ENCODE results near the gene GRPEL1. TPM values are rescaled to one million over a fixed set of nuclear protein-coding genes. Genes with fewer than 3 reads are reported as not detected.

GRPEL1 gene
- total and polyA plus RNA-seq, 9 of the 15 experiments (the other 6 are each of a cell fraction or from before 2014, with no cell fraction given): 43.4 to 192 (median 86.6) TPM

GRCh38 chr4:7021355-7021754 lies 46.5 kb downstream of the GRPEL1 start (continued):
- TF ChIP-seq ZBTB5 (IDR thresholded peaks at IDR 0.05): no peak

GRCh38 chr4:7020856-7021255 lies 47.0 kb downstream of the GRPEL1 start:
- FAIRE-seq: peak; percentile 6
- H3K27ac ChIP-seq (ENCODE audit: extremely low read depth, low read depth, low read length): no peak overlapping the region

More at GRCh38 chr4:7020856-7021255, 47.0 kb downstream of the GRPEL1 start:
- ChIA-PET POLR2A (interaction anchor here (0.7 to 1.1 kb wide), 3 partner anchors 10 to 429 kb away, joined by 3 read pairs; no protein-coding TSS in a partner anchor), CTCF (ENCODE audit: low intra/inter-chr PET ratio) (interaction anchor here (0.6 kb wide), 1 partner anchor 733 kb away, joined by 3 read pairs; no protein-coding TSS in a partner anchor)
- intact Hi-C loops (cut with micrococcal nuclease) (no loop called here), in situ Hi-C loops (cut with MboI) (no loop called here)
- H3K4me3 ChIP-seq: no peak overlapping the region
- ATAC-seq (no peak), DNase-seq (ENCODE audit: extremely low read depth in 1 of 4, low spot score in 3 of 4) (no peak)
- H3K36me3 ChIP-seq (ENCODE audit: control insufficient read depth, insufficient read depth, low read length): peaks cover 95% of the 10 kb centered on the region
- BruUV-seq (replicated peaks): no TSS peak
- no peaks in the 10 kb centered on the region for H3K9me3 ChIP-seq (replicated peaks; ENCODE audit: control insufficient read depth, insufficient read depth, low read depth, low read length)
- TF ChIP-seq RBM25 (IDR thresholded peaks at IDR 0.05; ENCODE audit: low read depth, low read length, severe bottlenecking) (no peak), E2F8 (IDR thresholded peaks at IDR 0.05; ENCODE audit: low read depth, partially characterized antibody) (no peak)
- H2AFZ ChIP-seq (ENCODE audit: low read depth, low read length): no peak overlapping the region
- H3K4me2 ChIP-seq (ENCODE audit: insufficient read depth, low read length): no peak overlapping the region
- H4K20me1 ChIP-seq (replicated peaks; ENCODE audit: control insufficient read depth, insufficient read depth, low read length): peaks cover 3% of the 10 kb centered on the region; the same call in 1 of the 2 replicates
- H3K9ac ChIP-seq (ENCODE audit: insufficient read depth in 1 of 2, low read depth in 2 of 2, low read length in 2 of 2): peak overlapping the region in 1 of 2 experiments; percentile 33; a peak in 1 of 4 replicates
- peaks cover 5% of the 10 kb centered on the region for H3K9me1 ChIP-seq (ENCODE audit: control insufficient read depth, insufficient read depth, low read length)
- peaks cover 4 to 19% of the 10 kb centered on the region in 2 experiments; a peak in 3 of 5 replicates for H3K4me1 ChIP-seq (replicated peaks in 1 of 2; ENCODE audit: control insufficient read depth in 2 of 2, insufficient read depth in 2 of 2, low read length in 2 of 2)
- 94% methylated on average over 11 of the region's 11 CpGs for WGBS (ENCODE audit: insufficient coverage, low coverage, missing lambda C conversion rate)
- H3K27me3 ChIP-seq (ENCODE audit: control insufficient read depth in 2 of 2, insufficient read depth in 2 of 2, low read length in 2 of 2): no peaks in the 10 kb centered on the region
- H3K79me2 ChIP-seq (ENCODE audit: control insufficient read depth, insufficient read depth, low read length): 0 out of 3 replicates have a peak, but pooled peaks cover 3% of the 10 kb centered on the region

Measured in K562 (cell line).